ENCODE measurements around the gene PRKD1.
"Not testable (repeated sequence)": the region's sequence is repeated elsewhere in the genome, so short reads cannot be mapped to it uniquely, and the experiment has no call there.

The PRKD1 gene

GRCh38 chr14:29868000-29868399 lies 59.6 kb downstream of the PRKD1 start:
- H3K4me3 Mint-ChIP-seq, result no peak overlapping the region
- H3K36me3 Mint-ChIP-seq (ENCODE audit: low read depth), result no peaks in the 10 kb centered on the region

GRCh38 chr14:29865299-29865698 lies 62.3 kb downstream of the PRKD1 start:
- no peak for DNase-seq
- H3K9me3 Mint-ChIP-seq, result no peaks in the 10 kb centered on the region

More at GRCh38 chr14:29868000-29868399, 59.6 kb downstream of the PRKD1 start:
- Mint-ChIP-seq H3K27me3 (ENCODE audit: low read depth, poor library complexity) (no peaks in the 10 kb centered on the region), H3K9me3 (no peaks in the 10 kb centered on the region), H3K27ac (no peak overlapping the region), H3K4me1 (peaks cover 4% of the 10 kb centered on the region)
- no peak for DNase-seq
- TF ChIP-seq CTCF (IDR thresholded peaks at IDR 0.05), result no peak

GRCh38 chr14:29861996-29862395 lies 65.7 kb downstream of the PRKD1 start:
- Mint-ChIP-seq H3K4me1 (peaks cover 4% of the 10 kb centered on the region), H3K9me3 (no peaks in the 10 kb centered on the region), H3K36me3 (ENCODE audit: low read depth) (no peaks in the 10 kb centered on the region), H3K4me3 (no peak overlapping the region), H3K27me3 (ENCODE audit: low read depth, poor library complexity) (no peaks in the 10 kb centered on the region), H3K27ac (no peak overlapping the region)
- DNase-seq, result no peak
- no peak for TF ChIP-seq CTCF (IDR thresholded peaks at IDR 0.05)

More at GRCh38 chr14:29865299-29865698, 62.3 kb downstream of the PRKD1 start:
- H3K27me3 Mint-ChIP-seq (ENCODE audit: low read depth, poor library complexity), result no peaks in the 10 kb centered on the region
- no peaks in the 10 kb centered on the region for H3K36me3 Mint-ChIP-seq (ENCODE audit: low read depth)
- peaks cover 4% of the 10 kb centered on the region for H3K4me1 Mint-ChIP-seq
- no peak for TF ChIP-seq CTCF (IDR thresholded peaks at IDR 0.05)
- no peak overlapping the region for H3K27ac Mint-ChIP-seq
- no peak overlapping the region for H3K4me3 Mint-ChIP-seq

GRCh38 chr14:29858299-29858698 lies 69.3 kb downstream of the PRKD1 start:
- no peaks in the 10 kb centered on the region for H3K4me1 Mint-ChIP-seq
- DNase-seq, result no peak
- H3K9me3 Mint-ChIP-seq, result peaks cover 22% of the 10 kb centered on the region
- no peak overlapping the region for H3K4me3 Mint-ChIP-seq
- TF ChIP-seq CTCF (IDR thresholded peaks at IDR 0.05), result no peak
- peaks cover 18% of the 10 kb centered on the region for H3K36me3 Mint-ChIP-seq (ENCODE audit: low read depth)
- no peak overlapping the region for H3K27ac Mint-ChIP-seq
- no peaks in the 10 kb centered on the region for H3K27me3 Mint-ChIP-seq (ENCODE audit: low read depth, poor library complexity)

GRCh38 chr14:29857551-29857950 lies 70.1 kb downstream of the PRKD1 start:
- Mint-ChIP-seq H3K27me3 (ENCODE audit: low read depth, poor library complexity) (no peaks in the 10 kb centered on the region), H3K4me3 (no peak overlapping the region), H3K27ac (no peak overlapping the region), H3K9me3 (peaks cover 29% of the 10 kb centered on the region), H3K36me3 (ENCODE audit: low read depth) (peaks cover 22% of the 10 kb centered on the region), H3K4me1 (no peaks in the 10 kb centered on the region)
- no peak for DNase-seq
- no peak for TF ChIP-seq CTCF (IDR thresholded peaks at IDR 0.05)

GRCh38 chr14:29856516-29856915 lies 71.1 kb downstream of the PRKD1 start:
- H3K9me3 Mint-ChIP-seq, result peaks cover 40% of the 10 kb centered on the region
- no peak for TF ChIP-seq CTCF (IDR thresholded peaks at IDR 0.05)
- H3K27ac Mint-ChIP-seq, result no peak overlapping the region
- H3K27me3 Mint-ChIP-seq (ENCODE audit: low read depth, poor library complexity), result no peaks in the 10 kb centered on the region
- H3K36me3 Mint-ChIP-seq (ENCODE audit: low read depth), result peaks cover 26% of the 10 kb centered on the region
- no peaks in the 10 kb centered on the region for H3K4me1 Mint-ChIP-seq
- no peak for DNase-seq
- H3K4me3 Mint-ChIP-seq, result no peak overlapping the region

GRCh38 chr14:29853691-29854090 lies 74.0 kb downstream of the PRKD1 start:
- Mint-ChIP-seq H3K36me3 (ENCODE audit: low read depth) (peaks cover 26% of the 10 kb centered on the region), H3K9me3 (peaks cover 45% of the 10 kb centered on the region)
- DNase-seq, result not testable (repeated sequence)

More at GRCh38 chr14:29853691-29854090, 74.0 kb downstream of the PRKD1 start:
- H3K4me3 Mint-ChIP-seq; H3K27me3 Mint-ChIP-seq (ENCODE audit: low read depth, poor library complexity); H3K4me1 Mint-ChIP-seq; H3K27ac Mint-ChIP-seq: not testable (repeated sequence)
